Subcutaneous adipose tissue (tissue), 4 donors: ENCODE measurements around the gene FBXL4. TPM values are rescaled to one million over a fixed set of nuclear protein-coding genes. Genes with fewer than 3 reads are reported as not detected.

Experiments
- total RNA-seq, 4 donors: library from RNA; depleted of rRNA; stranded (reverse); fragments of >200 nt; gene quantifications; one replicate each; pipeline ENCODE4 v1.1.0, GENCODE V29; 2016
- TF ChIP-seq, protein P1 (sequence below): fragments of 450-650 bp; IDR thresholded peaks from one replicate; pipeline ENCODE4 v1.5.1; 2016; ENCODE audit warnings: low read depth, mild to moderate bottlenecking, control low read depth, antibody characterized with exemption, moderate library complexity

Gene FBXL4
- total RNA-seq, 4 donors from 2014 or later = 20.2 to 30.0 (median 24.3) TPM

DNA sequence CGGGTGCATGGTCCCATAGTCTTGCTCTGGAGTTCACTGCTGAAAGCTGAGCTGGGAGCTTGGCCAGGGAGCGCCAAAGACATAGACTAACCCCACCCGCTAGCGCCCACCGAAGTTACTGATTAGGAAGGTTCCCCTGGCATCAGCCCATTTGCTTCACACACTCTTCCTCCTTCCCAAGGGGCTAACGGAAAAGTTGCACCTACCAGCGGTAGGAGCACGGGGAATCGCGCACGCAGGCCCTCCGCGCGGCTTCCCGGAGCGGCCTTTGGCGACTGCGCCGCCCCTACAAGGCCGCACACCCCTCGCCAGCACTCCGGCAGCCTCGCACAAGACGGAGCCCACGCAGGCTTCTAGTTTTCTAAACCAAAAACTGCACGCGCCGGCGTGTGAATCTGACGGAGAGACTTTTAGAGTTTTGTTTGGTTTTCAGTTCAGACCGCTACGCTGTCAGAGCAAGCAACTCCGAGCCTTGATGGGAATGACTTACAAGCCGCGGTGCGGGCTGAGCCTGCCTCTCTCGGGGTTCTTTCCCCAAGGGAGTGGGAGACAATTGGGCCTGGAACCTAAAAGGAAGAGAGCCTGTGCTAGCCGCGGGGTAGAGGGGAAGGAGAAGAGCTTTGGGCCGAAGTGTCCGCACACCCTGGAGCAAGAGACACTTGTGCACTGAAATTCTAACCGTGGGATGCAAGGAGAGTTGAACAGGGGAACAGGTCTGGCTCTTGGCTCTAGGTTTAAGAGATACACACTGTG, 114.3 kb downstream of the FBXL4 start:
- TF ChIP-seq, protein P1, sequence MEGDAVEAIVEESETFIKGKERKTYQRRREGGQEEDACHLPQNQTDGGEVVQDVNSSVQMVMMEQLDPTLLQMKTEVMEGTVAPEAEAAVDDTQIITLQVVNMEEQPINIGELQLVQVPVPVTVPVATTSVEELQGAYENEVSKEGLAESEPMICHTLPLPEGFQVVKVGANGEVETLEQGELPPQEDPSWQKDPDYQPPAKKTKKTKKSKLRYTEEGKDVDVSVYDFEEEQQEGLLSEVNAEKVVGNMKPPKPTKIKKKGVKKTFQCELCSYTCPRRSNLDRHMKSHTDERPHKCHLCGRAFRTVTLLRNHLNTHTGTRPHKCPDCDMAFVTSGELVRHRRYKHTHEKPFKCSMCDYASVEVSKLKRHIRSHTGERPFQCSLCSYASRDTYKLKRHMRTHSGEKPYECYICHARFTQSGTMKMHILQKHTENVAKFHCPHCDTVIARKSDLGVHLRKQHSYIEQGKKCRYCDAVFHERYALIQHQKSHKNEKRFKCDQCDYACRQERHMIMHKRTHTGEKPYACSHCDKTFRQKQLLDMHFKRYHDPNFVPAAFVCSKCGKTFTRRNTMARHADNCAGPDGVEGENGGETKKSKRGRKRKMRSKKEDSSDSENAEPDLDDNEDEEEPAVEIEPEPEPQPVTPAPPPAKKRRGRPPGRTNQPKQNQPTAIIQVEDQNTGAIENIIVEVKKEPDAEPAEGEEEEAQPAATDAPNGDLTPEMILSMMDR = no peak

DNA sequence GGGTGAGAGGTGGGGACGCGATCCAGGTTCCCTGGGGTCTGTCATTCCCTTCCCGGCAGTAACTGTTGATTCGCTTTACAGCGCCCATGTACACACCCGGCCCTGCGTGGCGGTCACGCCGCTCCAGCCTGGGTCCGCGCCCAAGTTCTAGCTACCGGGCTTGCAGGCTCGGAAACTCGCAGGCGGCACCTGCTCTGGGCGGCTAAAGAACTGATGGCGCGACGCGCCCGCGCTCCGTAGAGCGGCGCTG, 114.8 kb downstream of the FBXL4 start:
- TF ChIP-seq, protein P1 = no peak

DNA sequence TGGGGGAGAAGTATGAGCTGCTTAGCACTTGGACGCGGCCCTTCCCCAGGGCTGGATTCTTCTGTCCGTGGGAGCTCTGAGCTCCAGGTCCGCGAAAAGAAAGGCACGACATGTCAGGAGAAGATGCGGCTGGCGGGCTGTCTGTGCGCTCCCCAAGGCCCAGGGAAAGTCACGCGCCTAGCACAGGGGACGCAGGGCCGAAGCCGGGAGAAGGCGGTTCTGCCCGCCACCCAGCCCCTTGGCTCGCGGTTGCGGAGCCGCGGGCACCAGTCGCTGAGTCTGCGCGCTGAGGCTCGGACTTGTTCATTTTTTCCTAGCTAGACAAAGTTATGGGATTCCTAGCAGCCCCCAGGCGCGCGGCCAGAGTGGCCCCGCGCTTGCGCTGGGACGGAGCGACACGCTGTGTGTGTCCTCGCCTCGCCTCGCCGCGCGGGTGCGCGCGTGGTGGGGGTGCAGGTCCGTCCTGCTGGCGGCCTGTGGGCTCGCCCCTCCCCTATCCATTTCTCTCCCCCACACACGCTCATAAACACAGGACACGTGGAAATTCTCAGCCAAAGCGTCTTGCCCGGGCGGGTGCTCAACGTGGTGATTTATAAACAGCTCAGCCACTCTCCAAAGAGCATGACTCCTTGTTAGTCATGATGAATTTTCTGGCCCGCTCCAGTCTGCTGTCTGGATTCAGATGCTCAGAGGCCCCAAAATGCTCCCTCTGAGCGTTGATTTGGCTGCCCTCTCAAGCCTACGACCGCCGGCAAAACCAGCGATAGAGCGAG, 115.3 kb downstream of the FBXL4 start:
- TF ChIP-seq, protein P1 = no peak

DNA sequence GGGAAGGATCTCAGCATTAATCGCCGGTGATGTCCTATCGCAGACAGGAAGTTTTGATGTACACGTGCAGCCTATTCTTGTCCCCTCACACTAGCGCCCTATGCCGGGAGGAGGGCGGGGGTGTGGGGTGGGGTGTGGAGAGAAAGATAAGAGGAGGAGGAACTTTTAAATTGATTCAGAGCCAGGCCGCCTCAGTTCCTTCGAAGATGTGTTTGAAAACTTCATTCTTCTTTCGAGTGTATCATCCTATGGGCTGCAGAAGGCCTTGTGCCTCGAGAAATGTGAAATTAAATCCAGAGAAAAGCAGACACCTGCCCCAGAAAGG, 115.8 kb downstream of the FBXL4 start:
- TF ChIP-seq, protein P1 = no peak

DNA sequence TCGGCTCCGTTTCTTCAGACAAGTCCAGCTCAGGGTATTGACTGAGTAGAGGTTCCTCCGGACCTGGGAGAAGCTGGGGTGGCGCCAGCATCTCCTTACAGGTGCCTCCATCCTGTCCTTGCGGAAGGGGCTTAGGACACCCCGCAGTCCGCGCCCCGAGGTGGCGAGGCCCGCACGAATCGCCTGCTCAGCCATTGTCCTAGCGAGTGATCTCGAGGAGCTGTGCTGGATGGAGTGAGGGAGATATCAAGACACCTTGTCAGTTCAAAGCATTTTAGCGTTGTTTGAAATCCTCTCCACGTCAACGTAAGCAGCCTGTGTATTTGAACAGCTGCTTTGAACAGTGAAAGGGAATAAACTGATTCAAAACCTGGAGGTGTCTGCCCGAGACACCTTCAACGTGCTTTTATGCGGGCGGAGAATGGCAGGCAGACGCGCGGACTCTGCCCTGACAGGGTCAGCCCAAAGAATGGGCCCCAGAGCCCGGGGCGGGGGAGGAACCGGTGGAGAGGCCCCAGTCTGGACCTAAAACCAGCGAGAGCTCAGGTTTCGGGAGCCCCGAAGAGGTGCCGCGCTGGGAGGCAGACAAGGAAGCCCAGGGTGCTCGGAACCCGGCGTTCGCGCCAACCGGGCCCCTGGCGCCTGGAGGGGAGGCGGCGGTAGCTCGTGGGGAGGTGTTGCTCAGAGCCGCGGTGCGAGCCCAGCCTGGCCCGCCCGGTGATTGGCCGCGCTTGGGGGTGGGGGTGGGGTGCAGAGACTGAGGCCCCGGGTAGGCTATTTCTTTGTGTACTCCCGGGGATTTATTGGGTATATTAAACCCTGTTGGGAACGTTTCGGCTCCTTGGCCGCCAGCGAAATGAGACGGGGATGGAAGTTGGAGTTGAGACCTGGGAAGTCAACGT, 116.4 kb downstream of the FBXL4 start:
- TF ChIP-seq, protein P1 = no peak

DNA sequence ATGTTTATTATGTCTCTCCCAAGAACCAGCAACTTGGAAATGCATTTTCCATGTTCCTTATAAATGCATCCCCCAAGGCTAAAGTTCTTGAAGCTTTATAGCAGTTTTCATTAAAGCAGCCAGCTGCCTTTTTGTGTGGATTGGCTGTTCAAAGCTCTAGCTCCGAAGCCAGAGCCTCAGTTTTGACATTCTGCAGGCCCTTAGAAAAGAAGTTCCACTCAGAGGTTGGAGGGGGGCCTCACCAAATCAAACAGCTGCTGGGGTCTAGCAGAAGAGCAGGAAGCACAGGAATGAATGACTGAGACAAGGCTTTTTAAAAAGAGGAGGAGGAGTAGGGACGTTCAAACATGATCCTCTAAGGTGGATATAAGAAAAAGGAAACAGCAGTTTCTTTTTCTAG, 117.6 kb downstream of the FBXL4 start:
- TF ChIP-seq, protein P1 = no peak

DNA sequence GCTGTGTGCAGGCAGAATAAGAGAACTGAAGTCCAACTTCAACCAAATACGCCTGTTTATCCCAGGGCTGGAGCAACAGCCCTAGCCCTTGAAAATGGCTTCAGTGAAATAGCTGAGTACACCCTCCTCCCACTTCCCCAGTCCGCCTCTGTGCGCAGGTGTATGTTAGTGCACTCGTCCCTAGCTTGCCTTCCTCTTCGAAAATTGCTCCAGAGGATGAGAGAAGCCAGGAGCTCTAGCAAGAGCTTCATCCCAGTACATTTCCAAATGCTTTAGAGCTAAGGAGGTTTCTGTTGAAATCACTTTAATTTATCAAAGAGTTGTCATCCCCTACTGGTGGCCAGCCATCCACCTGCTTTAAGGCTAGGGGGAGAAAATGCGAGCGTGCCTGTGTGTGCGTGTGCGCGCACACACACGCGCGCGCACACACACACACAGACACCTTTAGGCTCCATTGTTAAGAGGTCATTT, 118.8 kb downstream of the FBXL4 start:
- TF ChIP-seq, protein P1 = no peak
